ENCODE results near the gene GALNT11.

DNA sequence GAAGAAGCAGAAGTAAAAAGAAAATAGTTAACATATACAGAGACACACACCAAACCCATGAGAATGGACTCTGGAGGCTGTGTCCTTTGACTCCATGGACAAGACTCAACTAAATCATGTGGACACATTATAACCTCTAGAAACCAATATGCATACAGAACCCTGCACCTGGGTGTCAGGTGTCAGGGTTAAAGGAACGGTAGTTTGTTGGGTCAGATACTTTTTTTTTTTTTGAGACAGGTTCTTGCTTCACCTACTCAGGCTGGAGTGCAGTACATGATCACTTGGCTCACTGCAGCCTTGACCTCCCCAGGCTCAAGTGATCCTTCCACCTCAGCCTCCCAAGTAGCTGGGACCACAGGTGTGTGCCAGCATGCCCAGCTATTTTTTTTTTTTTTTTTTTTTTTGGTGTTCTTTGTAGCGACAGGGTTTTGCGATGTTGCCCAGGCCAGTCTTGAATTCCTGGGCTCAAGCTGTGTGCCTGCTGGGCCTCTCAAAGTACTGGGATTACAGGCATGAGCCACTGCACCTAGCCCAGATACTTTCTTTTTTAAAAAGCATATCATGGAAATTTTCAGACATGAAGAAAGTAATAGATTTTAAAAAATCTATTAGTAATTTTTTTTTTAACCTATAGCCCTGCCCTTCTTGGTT is 31.3 kb downstream of the GALNT11 start:
- TF ChIP-seq TAF1 (IDR thresholded peaks at IDR 0.05; ENCODE audit: low read depth, low read length) (no peak), POLR2A (IDR thresholded peaks at IDR 0.05; ENCODE audit: low read depth, low read length) (no peak), POLR2AphosphoS5 (IDR thresholded peaks at IDR 0.05; ENCODE audit: low read depth, low read length) (no peak), SPI1 (IDR thresholded peaks at IDR 0.05; ENCODE audit: low read depth, low read length) (no peak), PAX5 (IDR thresholded peaks at IDR 0.05; ENCODE audit: insufficient read depth, low read length, severe bottlenecking) (no peak)

All from GM12891 (cell line).